AG10803 (cell line): ENCODE measurements around the gene ATOH8.
A peak's percentile ranks its signal among the peaks of the same experiment; 100 is the strongest.

Experiments
- DNase-seq: peaks from one replicate; pipeline ENCODE4 v3.0.0; 2010; ENCODE audit warnings: low read depth
- H3K4me3 ChIP-seq: 2 replicates; pipeline ENCODE4 v1.5.1; 2011; ENCODE audit warnings: mild to moderate bottlenecking, low read length, control low read depth
- CTCF ChIP-seq: conservative IDR thresholded peaks from 2 replicates; pipeline ENCODE4 v1.5.1; 2011; ENCODE audit warnings: mild to moderate bottlenecking, low read length, control low read depth, inconsistent platforms

ATOH8 gene

GRCh38 chr2:85812094-85812735 lies 58.4 kb downstream of the ATOH8 start:
- TF ChIP-seq CTCF, result no peak
- DNase-seq, result no peak
- no peak overlapping the region for H3K4me3 ChIP-seq

- no peak for DNase-seq
- no peak for TF ChIP-seq CTCF
- H3K4me3 ChIP-seq, result no peak overlapping the region
These were observed 59.6 kb downstream of the ATOH8 start for GRCh38 chr2:85813211-85813981.

DNA sequence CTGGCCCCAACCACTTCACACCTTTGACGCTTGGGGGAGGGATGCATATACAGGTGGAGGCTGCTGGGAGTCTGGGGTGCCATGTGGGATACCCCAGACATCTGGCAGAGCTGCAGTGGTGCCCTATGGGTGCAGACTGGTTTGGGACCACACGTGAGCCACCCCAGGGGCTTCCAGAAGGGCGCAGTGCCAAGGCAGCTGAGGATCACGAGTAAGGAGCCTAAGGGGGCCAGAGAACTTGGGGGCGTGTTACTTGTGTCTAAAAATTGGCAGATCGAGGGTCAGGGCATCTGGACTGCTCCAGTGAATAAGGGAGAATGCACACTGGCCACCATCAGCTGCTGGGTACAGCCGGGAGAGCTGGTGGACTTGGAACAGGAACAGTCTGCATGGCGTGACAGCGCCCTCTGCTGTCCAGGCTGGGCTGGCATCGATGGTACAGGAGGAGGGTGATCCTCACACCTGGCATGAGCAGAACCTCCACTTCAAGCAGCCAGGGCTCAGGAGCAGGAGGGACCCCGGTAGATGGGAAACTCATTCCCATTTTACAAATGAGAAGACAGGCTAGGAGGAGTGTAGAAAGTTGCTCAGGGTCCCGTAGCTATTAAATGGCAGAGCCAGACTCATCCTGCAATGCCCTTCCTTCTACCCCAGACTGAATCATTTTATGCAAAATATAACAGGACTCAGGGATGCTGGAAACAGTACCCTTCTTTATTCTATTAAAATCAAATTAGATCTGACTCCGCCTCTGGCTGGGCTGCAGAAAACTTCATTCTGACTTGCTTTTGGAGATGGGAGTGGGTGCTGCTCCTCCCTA lies 60.4 kb downstream of the ATOH8 start:
- DNase-seq, result peak; percentile 82
- TF ChIP-seq CTCF, result peak; percentile 97
- H3K4me3 ChIP-seq, result no peak overlapping the region

- no peak for TF ChIP-seq CTCF
- no peak overlapping the region for H3K4me3 ChIP-seq
- no peak for DNase-seq
These were observed 61.2 kb downstream of the ATOH8 start for GRCh38 chr2:85814802-85815550.

- H3K4me3 ChIP-seq, result no peak overlapping the region
- no peak for DNase-seq
- TF ChIP-seq CTCF, result no peak
These were observed 66.2 kb downstream of the ATOH8 start for GRCh38 chr2:85819811-85820510.

DNA sequence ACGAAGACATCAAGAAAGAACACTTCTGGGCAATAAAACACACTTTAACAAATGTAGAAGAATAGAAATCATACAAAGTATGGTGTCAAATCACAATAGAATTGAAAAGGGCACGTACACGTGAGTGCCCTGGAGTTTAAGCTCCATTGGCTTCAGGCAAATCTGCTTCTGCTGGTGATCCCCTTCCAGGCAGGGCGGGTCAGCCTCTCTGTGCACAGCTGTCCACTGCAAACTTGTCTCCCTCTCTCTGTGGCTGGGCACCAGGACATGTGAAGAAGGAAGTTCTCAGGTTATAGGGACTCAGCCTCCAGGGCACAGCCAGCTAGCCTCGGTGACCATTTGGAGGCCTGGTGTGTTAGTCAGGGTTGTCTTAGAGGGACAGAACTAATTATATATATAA lies 69.0 kb downstream of the ATOH8 start:
- DNase-seq, result no peak
- H3K4me3 ChIP-seq, result no peak overlapping the region
- TF ChIP-seq CTCF, result no peak
